Fibroblast of lung (primary cell): ENCODE data around the gene GUCA1A. TPM values are rescaled to one million over a fixed set of nuclear protein-coding genes. Genes with fewer than 3 reads are reported as not detected.
"Not testable (repeated sequence)": the region's sequence is repeated elsewhere in the genome, so short reads cannot be mapped to it uniquely, and the experiment has no call there.

Experiments
- DNase-seq, 2 donors: peaks; one replicate each; pipeline versions ENCODE4 v3.0.0 to v3.0.0-alpha.2; 2010; ENCODE audit warnings: low read depth in 2 of 2
- H2AFZ ChIP-seq: 2 replicates; pipeline ENCODE4 v1.5.1; 2012; ENCODE audit warnings: low read length, control low read depth, inconsistent platforms
- H3K27ac ChIP-seq: 2 replicates; pipeline ENCODE4 v1.5.1; 2011; ENCODE audit warnings: low read length, control low read depth; ENCODE audit not compliant: insufficient read depth
- H3K27me3 ChIP-seq: 2 replicates; pipeline ENCODE4 v1.5.1; 2011; ENCODE audit warnings: mild to moderate bottlenecking, low read length; ENCODE audit not compliant: control insufficient read depth, insufficient read depth
- H3K36me3 ChIP-seq: 2 replicates; pipeline ENCODE4 v1.5.1; 2011; ENCODE audit warnings: low read length; ENCODE audit not compliant: control insufficient read depth, insufficient read depth
- H3K4me1 ChIP-seq: 2 replicates; pipeline ENCODE4 v1.5.1; 2011; ENCODE audit warnings: low read length; ENCODE audit not compliant: control insufficient read depth, insufficient read depth; ENCODE audit errors: extremely low read depth
- H3K4me2 ChIP-seq: 2 replicates; pipeline ENCODE4 v1.5.1; 2011; ENCODE audit warnings: low read length, control low read depth; ENCODE audit not compliant: insufficient read depth; ENCODE audit errors: extremely low read depth
- H3K4me3 ChIP-seq, 4 experiments: fragments of 200-600 bp in 1 of 4; sonication (generic) in 1 of 4; replicated peaks in 1 of 4; 2 replicates each; pipeline ENCODE4 v1.5.1; 2011 to 2016; ENCODE audit warnings: low read length in 4 of 4, low read depth in 3 of 4, mild to moderate bottlenecking in 3 of 4, control low read depth in 2 of 4, inconsistent platforms in 1 of 4, mixed read lengths in 1 of 4; ENCODE audit not compliant: insufficient read depth in 1 of 4; ENCODE audit errors: control extremely low read depth in 1 of 4
- H3K79me2 ChIP-seq: 2 replicates; pipeline ENCODE4 v1.5.1; 2012; ENCODE audit warnings: mild to moderate bottlenecking, low read length, inconsistent platforms; ENCODE audit not compliant: control insufficient read depth, insufficient read depth
- H3K9ac ChIP-seq: 2 replicates; pipeline ENCODE4 v1.5.1; 2011; ENCODE audit warnings: mild to moderate bottlenecking, low read length, control low read depth; ENCODE audit not compliant: insufficient read depth
- H3K9me3 ChIP-seq: 2 replicates; pipeline ENCODE4 v1.5.1; 2012; ENCODE audit warnings: low read depth, low read length; ENCODE audit not compliant: control insufficient read depth, insufficient read depth
- H4K20me1 ChIP-seq: 2 replicates; pipeline ENCODE4 v1.5.1; 2011; ENCODE audit warnings: low read length; ENCODE audit not compliant: control insufficient read depth, insufficient read depth; ENCODE audit errors: extremely low read depth
- CTCF ChIP-seq, 2 donors: IDR thresholded peaks in 1 of 2; conservative IDR thresholded peaks in 1 of 2; 1 replicate in 1 of 2; 2 replicates in 1 of 2; pipeline ENCODE4 v1.5.1; 2011 to 2012; ENCODE audit warnings: low read length in 2 of 2, control low read depth in 1 of 2, inconsistent platforms in 1 of 2, low read depth in 1 of 2, mild to moderate bottlenecking in 1 of 2
- EZH2 ChIP-seq: IDR thresholded peaks from 2 replicates; pipeline ENCODE4 v1.5.1; 2012; ENCODE audit warnings: low read length, control low read depth, mild to moderate bottlenecking; ENCODE audit errors: missing control alignments
- polyA plus RNA-seq, 2 donors: library from polyadenylated mRNA; depleted of rRNA in 1 of 2; stranded (reverse) in 1 of 2; unstranded in 1 of 2; fragments of >200 nt; gene quantifications; 2 replicates each; pipeline ENCODE4 v1.2.1, GENCODE V29; 2011 to 2012; ENCODE audit warnings: missing spikeins in 1 of 2
- total RNA-seq: library from RNA; depleted of rRNA; stranded (reverse); fragments of >200 nt; gene quantifications from 2 replicates; pipeline ENCODE4 v1.2.1, GENCODE V29; 2014

The GUCA1A gene
- total and polyA plus RNA-seq, 2 donors (not counting 1 experiment from before 2014, with no cell fraction given): 0.16 to 0.33 TPM

- H3K9me3 ChIP-seq: no peaks in the 10 kb centered on the region
- H4K20me1 ChIP-seq: no peaks in the 10 kb centered on the region
- no peak for DNase-seq
- H3K27me3 ChIP-seq: no peaks in the 10 kb centered on the region
- no peak overlapping the region for H3K9ac ChIP-seq
- no peaks in the 10 kb centered on the region for H3K79me2 ChIP-seq
- H2AFZ ChIP-seq: no peak overlapping the region
- H3K4me3 ChIP-seq: no peak overlapping the region
- no peak overlapping the region for H3K4me2 ChIP-seq
- no peak overlapping the region for H3K27ac ChIP-seq
- H3K4me1 ChIP-seq: peaks cover 27% of the 10 kb centered on the region
- TF ChIP-seq CTCF (conservative IDR thresholded peaks at IDR 0.05 in 1 of 2, IDR thresholded peaks at IDR 0.05 in 1 of 2; ENCODE audit: low read depth in 1 of 2, low read length in 2 of 2) (no peak), EZH2 (no peak)
- no peaks in the 10 kb centered on the region for H3K36me3 ChIP-seq
These were observed 30.0 kb downstream of the GUCA1A start for GRCh38 chr6:42203183-42203582.

GRCh38 chr6:42204768-42205282, 31.7 kb downstream of the GUCA1A start:
- Histone ChIP-seq H3K9me3 (no peaks in the 10 kb centered on the region), H3K27ac (no peak overlapping the region), H3K4me1 (peaks cover 18% of the 10 kb centered on the region), H3K79me2 (no peaks in the 10 kb centered on the region), H3K27me3 (no peaks in the 10 kb centered on the region), H2AFZ (no peak overlapping the region), H3K36me3 (peaks cover 4% of the 10 kb centered on the region), H3K4me3 (no peak overlapping the region), H4K20me1 (no peaks in the 10 kb centered on the region), H3K4me2 (no peak overlapping the region), H3K9ac (no peak overlapping the region)
- no peak for DNase-seq
- TF ChIP-seq EZH2: no peak
- TF ChIP-seq CTCF (conservative IDR thresholded peaks at IDR 0.05 in 1 of 2, IDR thresholded peaks at IDR 0.05 in 1 of 2; ENCODE audit: low read depth in 1 of 2, low read length in 2 of 2): no peak

- H3K4me1 ChIP-seq, H3K9me3 ChIP-seq, H3K79me2 ChIP-seq, DNase-seq, H3K4me2 ChIP-seq, H4K20me1 ChIP-seq, H3K9ac ChIP-seq, H2AFZ ChIP-seq, H3K27me3 ChIP-seq, H3K4me3 ChIP-seq, H3K27ac ChIP-seq: not testable (repeated sequence)
- peaks cover 10% of the 10 kb centered on the region for H3K36me3 ChIP-seq
These were observed 34.4 kb downstream of the GUCA1A start for GRCh38 chr6:42207559-42207958.
